AG04449 (cell line): ENCODE data around the gene MAPK8IP3.

ENCODE experiments used
- CTCF ChIA-PET: fragments of 350-600 bp; formaldehyde crosslinking; extraction: SDS; loops from one replicate; lab custom pipeline; 2021; ENCODE audit warnings: antibody characterized with exemption; lab: Yijun Ruan, JAX
- POLR2A ChIA-PET: fragments of 400-600, 350-600 bp; formaldehyde crosslinking; extraction: SDS; loops from one replicate; lab custom pipeline; 2020; ENCODE audit warnings: antibody characterized with exemption, inconsistent platforms; lab: Yijun Ruan, JAX
- DNase-seq: peaks from one replicate; pipeline ENCODE4 v3.0.0-alpha.2; 2010; ENCODE audit warnings: low read depth, low spot score
- H3K4me3 ChIP-seq: 2 replicates; pipeline ENCODE4 v1.5.1; 2011; ENCODE audit warnings: low read depth, mild to moderate bottlenecking, control low read depth, low read length
- CTCF ChIP-seq: IDR thresholded peaks from one replicate; pipeline ENCODE4 v1.5.1; 2011; ENCODE audit warnings: mild to moderate bottlenecking, moderate library complexity, low read length, control low read depth, inconsistent platforms; ENCODE audit not compliant: insufficient read depth; ENCODE audit errors: missing control alignments

MAPK8IP3 gene

GRCh38 chr16:1680361-1680760 lies 25.6 kb upstream of the MAPK8IP3 start:
- H3K4me3 ChIP-seq: no peak overlapping the region
- ChIA-PET CTCF (interaction anchor here (0.7 to 5.4 kb wide), 4 partner anchors 10 to 43 kb away, joined by 3 to 39 read pairs (median 4); partner anchors contain the start of gene MAPK8IP3), POLR2A (no interaction called here)
- no peak for DNase-seq
- TF ChIP-seq CTCF: no peak

GRCh38 chr16:1681032-1681431 lies 25.0 kb upstream of the MAPK8IP3 start:
- POLR2A ChIA-PET: no interaction called here
- CTCF ChIA-PET: interaction anchor here (0.6 to 5.4 kb wide), 3 partner anchors 20 to 42 kb away, joined by 3 to 39 read pairs (median 4); partner anchors contain the start of gene MAPK8IP3

GRCh38 chr16:1687427-1688316 lies 18.3 kb upstream of the MAPK8IP3 start:
- TF ChIP-seq CTCF: no peak
- POLR2A ChIA-PET: no interaction called here
- H3K4me3 ChIP-seq: no peak overlapping the region
- CTCF ChIA-PET: interaction anchor here (6.2 kb wide), 1 partner anchor 19 kb away, joined by 66 read pairs; the partner anchor contains the start of gene MAPK8IP3
- no peak for DNase-seq

More at GRCh38 chr16:1681032-1681431, 25.0 kb upstream of the MAPK8IP3 start:
- no peak for DNase-seq
- no peak for TF ChIP-seq CTCF
- no peak overlapping the region for H3K4me3 ChIP-seq

- CTCF ChIA-PET: interaction anchor here (6.2 kb wide), 1 partner anchor 18 kb away, joined by 66 read pairs; the partner anchor contains the start of gene MAPK8IP3
- POLR2A ChIA-PET: no interaction called here
- H3K4me3 ChIP-seq: no peak overlapping the region
- DNase-seq: no peak
- TF ChIP-seq CTCF: no peak
These were observed 17.0 kb upstream of the MAPK8IP3 start for GRCh38 chr16:1688807-1689560.

- DNase-seq: no peak
- POLR2A ChIA-PET: no interaction called here
- no peak for TF ChIP-seq CTCF
- H3K4me3 ChIP-seq: no peak overlapping the region
- CTCF ChIA-PET: interaction anchor here (1.6 to 6.2 kb wide), 3 partner anchors 9 to 17 kb away, joined by 4 to 66 read pairs (median 5); partner anchors contain the start of genes JPT2 and MAPK8IP3
These were observed 16.1 kb upstream of the MAPK8IP3 start for GRCh38 chr16:1689853-1690252.

- ChIA-PET POLR2A (no interaction called here), CTCF (interaction anchor here (1.1 to 6.2 kb wide), 5 partner anchors 9 to 16 kb away, joined by 4 to 66 read pairs (median 7); partner anchors contain the start of genes JPT2 and MAPK8IP3)
- TF ChIP-seq CTCF: no peak
- no peak for DNase-seq
- no peak overlapping the region for H3K4me3 ChIP-seq
These were observed 15.2 kb upstream of the MAPK8IP3 start for GRCh38 chr16:1690810-1691209.
